Measurements from ENCODE around the gene COQ8B.
"Not testable (repeated sequence)": the region's sequence is repeated elsewhere in the genome, so short reads cannot be mapped to it uniquely, and the experiment has no call there.

COQ8B gene

GRCh38 chr19:40716482-40717324, at the start of gene COQ8B, which contains the start of gene ITPKC:
Gene COQ8B (minus strand): TSS chr19:40716886. CDS start chr19:40714632, 2,254 bp downstream.
Gene ITPKC (plus strand): TSS chr19:40717112. CDS start chr19:40717136, 24 bp downstream.
- peaks cover 48% of the 10 kb centered on the region for H3K4me1 ChIP-seq (ENCODE audit: insufficient read depth, low read length, severe bottlenecking)
- H4K20me1 ChIP-seq (ENCODE audit: insufficient read depth, low read length): no peaks in the 10 kb centered on the region
- peaks cover 2% of the 10 kb centered on the region; the same call in 1 of the 2 replicates for H3K79me2 ChIP-seq (ENCODE audit: insufficient read depth, low read length)
- no peaks in the 10 kb centered on the region for H3K9me2 ChIP-seq (ENCODE audit: low read depth, low read length)
- H3K9ac ChIP-seq (ENCODE audit: low read length): peak within 1 kb of the TSS; percentile 92
- H3K4me2 ChIP-seq (ENCODE audit: low read length): peak within 1 kb of the TSS; percentile 88
- no peak for TF ChIP-seq EZH2 (IDR thresholded peaks at IDR 0.05; ENCODE audit: borderline replicate concordance, low read length)
- TF ChIP-seq, protein P1, sequence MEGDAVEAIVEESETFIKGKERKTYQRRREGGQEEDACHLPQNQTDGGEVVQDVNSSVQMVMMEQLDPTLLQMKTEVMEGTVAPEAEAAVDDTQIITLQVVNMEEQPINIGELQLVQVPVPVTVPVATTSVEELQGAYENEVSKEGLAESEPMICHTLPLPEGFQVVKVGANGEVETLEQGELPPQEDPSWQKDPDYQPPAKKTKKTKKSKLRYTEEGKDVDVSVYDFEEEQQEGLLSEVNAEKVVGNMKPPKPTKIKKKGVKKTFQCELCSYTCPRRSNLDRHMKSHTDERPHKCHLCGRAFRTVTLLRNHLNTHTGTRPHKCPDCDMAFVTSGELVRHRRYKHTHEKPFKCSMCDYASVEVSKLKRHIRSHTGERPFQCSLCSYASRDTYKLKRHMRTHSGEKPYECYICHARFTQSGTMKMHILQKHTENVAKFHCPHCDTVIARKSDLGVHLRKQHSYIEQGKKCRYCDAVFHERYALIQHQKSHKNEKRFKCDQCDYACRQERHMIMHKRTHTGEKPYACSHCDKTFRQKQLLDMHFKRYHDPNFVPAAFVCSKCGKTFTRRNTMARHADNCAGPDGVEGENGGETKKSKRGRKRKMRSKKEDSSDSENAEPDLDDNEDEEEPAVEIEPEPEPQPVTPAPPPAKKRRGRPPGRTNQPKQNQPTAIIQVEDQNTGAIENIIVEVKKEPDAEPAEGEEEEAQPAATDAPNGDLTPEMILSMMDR (IDR thresholded peaks at IDR 0.05; ENCODE audit: low read length): no peak
- 0 out of 2 replicates have a peak within 1 kb of the TSS, but pooled peaks have one; percentile 20 for H2AFZ ChIP-seq (ENCODE audit: low read length)
- H3K36me3 ChIP-seq (ENCODE audit: insufficient read depth, low read length): peaks cover 5% of the 10 kb centered on the region; the same call in 1 of the 2 replicates
- no peaks in the 10 kb centered on the region for H3K27me3 ChIP-seq (ENCODE audit: insufficient read depth, low read length)
- H3F3A ChIP-seq (ENCODE audit: insufficient read depth, low read length): no peaks in the 10 kb centered on the region
- peak within 1 kb of the TSS; percentile 89 for H3K27ac ChIP-seq (ENCODE audit: low read depth, low read length, poor library complexity, severe bottlenecking)
- peak within 1 kb of the TSS; percentile 95 for H3K4me3 ChIP-seq (ENCODE audit: low read depth, low read length, poor library complexity, severe bottlenecking)
- no peaks in the 10 kb centered on the region for H3K9me3 ChIP-seq (ENCODE audit: low read length)

- H3K27me3 ChIP-seq (ENCODE audit: insufficient read depth, low read length); H3K9ac ChIP-seq (ENCODE audit: low read length); H4K20me1 ChIP-seq (ENCODE audit: insufficient read depth, low read length); H3K79me2 ChIP-seq (ENCODE audit: insufficient read depth, low read length); H3K4me1 ChIP-seq (ENCODE audit: insufficient read depth, low read length, severe bottlenecking); H3F3A ChIP-seq (ENCODE audit: insufficient read depth, low read length); H3K4me2 ChIP-seq (ENCODE audit: low read length); H3K4me3 ChIP-seq (ENCODE audit: low read depth, low read length, poor library complexity, severe bottlenecking); H3K27ac ChIP-seq (ENCODE audit: low read depth, low read length, poor library complexity, severe bottlenecking); H3K9me3 ChIP-seq (ENCODE audit: low read length); H2AFZ ChIP-seq (ENCODE audit: low read length); H3K9me2 ChIP-seq (ENCODE audit: low read depth, low read length): not testable (repeated sequence)
- H3K36me3 ChIP-seq (ENCODE audit: insufficient read depth, low read length): peaks cover 76% of the 10 kb centered on the region
Measured at GRCh38 chr19:40766385-40766784, 49.7 kb upstream of the COQ8B start.

DNA sequence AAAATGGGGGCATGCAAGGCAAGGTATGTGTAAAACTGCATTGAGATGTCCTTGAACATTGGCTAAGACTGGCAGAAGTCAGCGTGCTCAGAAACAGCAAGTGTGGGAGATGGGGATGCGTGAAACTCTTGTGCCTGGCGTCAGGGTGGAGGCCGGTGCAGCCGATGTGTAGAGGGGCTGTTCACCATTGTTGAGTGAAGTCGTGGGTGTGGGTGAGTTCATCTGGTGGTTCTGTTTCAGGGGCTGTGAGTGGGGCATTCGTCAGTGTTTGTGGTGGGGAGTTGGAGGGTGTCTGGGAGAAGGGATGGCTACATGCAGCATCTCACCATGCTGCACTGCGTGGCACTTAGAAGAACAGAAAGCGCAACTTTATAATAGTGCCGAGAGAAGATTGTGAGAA, 47.3 kb upstream of the COQ8B start:
- Histone ChIP-seq H3K9me3 (ENCODE audit: low read length) (no peaks in the 10 kb centered on the region), H3K4me1 (ENCODE audit: insufficient read depth, low read length, severe bottlenecking) (no peaks in the 10 kb centered on the region), H3K9ac (ENCODE audit: low read length) (no peak overlapping the region), H3K27me3 (ENCODE audit: insufficient read depth, low read length) (no peaks in the 10 kb centered on the region), H3K27ac (ENCODE audit: low read depth, low read length, poor library complexity, severe bottlenecking) (no peak overlapping the region), H3K79me2 (ENCODE audit: insufficient read depth, low read length) (no peaks in the 10 kb centered on the region), H3K4me2 (ENCODE audit: low read length) (no peak overlapping the region), H3K4me3 (ENCODE audit: low read depth, low read length, poor library complexity, severe bottlenecking) (no peak overlapping the region), H3K36me3 (ENCODE audit: insufficient read depth, low read length) (peaks cover 93% of the 10 kb centered on the region), H3F3A (ENCODE audit: insufficient read depth, low read length) (no peaks in the 10 kb centered on the region), H2AFZ (ENCODE audit: low read length) (no peak overlapping the region), H4K20me1 (ENCODE audit: insufficient read depth, low read length) (no peaks in the 10 kb centered on the region), H3K9me2 (ENCODE audit: low read depth, low read length) (no peaks in the 10 kb centered on the region)
- TF ChIP-seq, protein P1 (IDR thresholded peaks at IDR 0.05; ENCODE audit: low read length): no peak
- TF ChIP-seq EZH2 (IDR thresholded peaks at IDR 0.05; ENCODE audit: borderline replicate concordance, low read length): no peak

Measured in OCI-LY1 (cell line).